ENCODE results near the gene DLAT.
"Not testable (repeated sequence)": the region's sequence is repeated elsewhere in the genome, so short reads cannot be mapped to it uniquely, and the experiment has no call there.

DLAT gene

GRCh38 chr11:112050721-112051120 is 25.5 kb downstream of the DLAT start:
- DNase-seq = no peak

- DNase-seq = no peak
Measured at GRCh38 chr11:112051768-112052167, 26.6 kb downstream of the DLAT start.

- DNase-seq = no peak
Measured at GRCh38 chr11:112057170-112057569, 32.0 kb downstream of the DLAT start.

GRCh38 chr11:112058103-112058502 is 32.9 kb downstream of the DLAT start:
- DNase-seq = no peak

GRCh38 chr11:112062923-112063322 is 37.7 kb downstream of the DLAT start:
- no peak for DNase-seq

GRCh38 chr11:112073941-112074811 is 49.0 kb downstream of the DLAT start, which contains the start of the genes NKAPD1 and PIH1D2:
TSS of gene NKAPD1 (plus strand) at chr11:112074299. CDS start at chr11:112075575, 1,276 bp downstream.
TSS of gene PIH1D2 (minus strand) at chr11:112074017. CDS start at chr11:112073174, 843 bp downstream.
- DNase-seq = peak; percentile 91

GRCh38 chr11:112082729-112083128 is 57.5 kb downstream of the DLAT start:
- DNase-seq = no peak

GRCh38 chr11:112085822-112086421 is 60.7 kb downstream of the DLAT start:
- peak; percentile 20 for DNase-seq

- peak; percentile 97 for DNase-seq
Measured at GRCh38 chr11:112086422-112087191, 61.4 kb downstream of the DLAT start, which contains the start of the genes SDHD and TIMM8B. TSS of gene SDHD (plus strand) at chr11:112086873. CDS start at chr11:112086908, 35 bp downstream. TSS of gene TIMM8B (minus strand) at chr11:112086756. CDS start at chr11:112086723, 33 bp downstream.

- no peak for DNase-seq
Measured at GRCh38 chr11:112087212-112087611, 62.0 kb downstream of the DLAT start.

- DNase-seq = not testable (repeated sequence)
Measured at GRCh38 chr11:112095302-112095701, 70.1 kb downstream of the DLAT start.

GRCh38 chr11:112096194-112096593 is 71.0 kb downstream of the DLAT start:
- DNase-seq = no peak

GRCh38 chr11:112097734-112098528 is 72.7 kb downstream of the DLAT start:
- DNase-seq = no peak

- DNase-seq = peak; percentile 17
Measured at GRCh38 chr11:112100462-112100861, 75.3 kb downstream of the DLAT start.

GRCh38 chr11:112103446-112103845 is 78.2 kb downstream of the DLAT start:
- no peak for DNase-seq

- DNase-seq = no peak
Measured at GRCh38 chr11:112106070-112106469, 80.9 kb downstream of the DLAT start.

Data from fibroblast of skin of right biceps (primary cell).